NCI-H2196 treated with DMSO at 0.1 percent for 48 hours (cell line): Measurements from ENCODE around the gene OR5A1.
"Not testable (repeated sequence)": the region's sequence is repeated elsewhere in the genome, so short reads cannot be mapped to it uniquely, and the experiment has no call there.

ENCODE experiments used
- DNase-seq: peaks from one replicate; lab custom pipeline; 2025; ENCODE audit not compliant: unreplicated experiment; lab: John Stamatoyannopoulos, UW

Gene OR5A1

DNA sequence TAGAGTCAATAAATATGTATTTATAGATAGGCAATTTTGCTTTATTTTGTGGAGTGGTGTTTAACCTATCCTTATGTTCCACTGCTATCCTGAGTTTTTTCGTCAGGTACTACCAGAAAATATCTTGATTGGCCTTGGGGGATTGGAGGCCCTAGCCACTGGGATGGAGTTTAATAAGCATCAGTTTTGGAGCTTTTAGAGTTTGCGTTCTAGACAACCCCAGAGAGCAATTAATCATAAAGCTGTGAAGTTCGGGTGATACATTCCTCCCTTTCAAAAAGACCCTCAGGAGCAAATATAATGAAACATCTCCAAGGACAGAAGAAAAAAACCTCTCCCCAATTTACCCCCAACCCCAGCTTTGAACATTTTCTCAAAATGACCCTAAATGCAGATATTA lies at the start of gene OR5A1:
Gene OR5A1, plus strand, starts transcription at position 301 of the 400 bp plus-strand sequence. CDS start 6,700 bp downstream, outside the sequence.
- no peak for DNase-seq

DNA sequence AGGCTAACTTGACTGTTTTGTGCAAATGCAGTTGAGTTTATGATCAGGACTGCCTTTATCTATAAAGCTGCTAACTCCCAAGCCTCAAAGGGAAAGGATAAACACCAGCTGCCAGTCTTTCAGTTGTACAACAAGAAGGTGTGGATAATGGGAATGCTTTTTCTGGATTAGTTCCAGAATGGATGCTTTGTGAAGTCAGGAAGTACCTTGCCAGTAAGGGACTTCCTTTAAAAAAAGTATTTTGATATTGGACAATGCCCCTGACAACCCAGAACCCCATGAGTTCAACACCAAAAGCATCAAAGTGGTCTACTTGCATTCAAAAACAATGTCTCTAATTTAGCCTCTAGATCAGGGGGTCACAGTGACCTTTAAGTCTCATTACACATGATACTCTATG lies 42.1 kb upstream of the OR5A1 start:
- no peak for DNase-seq

DNA sequence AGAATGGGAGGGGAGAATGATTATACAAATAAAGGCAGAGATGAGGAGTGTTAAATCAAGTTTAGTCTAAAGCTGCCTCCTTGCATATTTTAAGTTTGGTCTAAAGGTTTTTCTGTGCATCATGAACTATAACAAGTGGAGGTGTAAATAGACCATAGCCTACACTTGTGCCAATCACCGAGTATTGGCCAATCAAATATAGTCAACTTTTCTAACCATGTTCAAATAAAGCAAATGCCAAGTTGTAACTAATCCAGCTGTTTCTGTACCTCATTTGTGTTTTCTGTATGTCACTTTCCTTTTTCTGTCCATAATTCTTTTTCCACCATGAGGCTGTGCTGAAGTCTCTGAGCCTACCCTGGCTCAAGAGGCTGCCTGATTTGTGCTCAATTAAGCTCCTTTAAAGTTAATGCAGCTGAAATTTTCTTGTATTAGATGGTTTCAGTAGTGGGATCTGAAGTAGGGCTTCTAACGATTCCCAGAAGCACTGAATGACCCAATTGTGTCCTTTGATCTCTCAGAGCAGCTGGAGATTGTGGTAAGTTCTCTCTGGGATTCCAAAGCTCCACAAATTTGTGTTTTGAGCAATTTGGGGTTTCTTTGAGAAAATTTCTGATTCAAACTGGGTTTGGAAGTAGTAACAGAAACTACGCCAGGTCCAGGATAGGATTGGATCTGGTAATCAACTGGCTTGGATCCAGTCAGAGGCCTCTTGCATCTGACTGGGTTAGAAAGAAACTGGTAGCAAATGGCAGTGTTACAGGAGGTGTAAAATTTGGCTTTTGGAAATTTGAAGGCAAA lies 35.6 kb upstream of the OR5A1 start:
- DNase-seq = no peak

DNA sequence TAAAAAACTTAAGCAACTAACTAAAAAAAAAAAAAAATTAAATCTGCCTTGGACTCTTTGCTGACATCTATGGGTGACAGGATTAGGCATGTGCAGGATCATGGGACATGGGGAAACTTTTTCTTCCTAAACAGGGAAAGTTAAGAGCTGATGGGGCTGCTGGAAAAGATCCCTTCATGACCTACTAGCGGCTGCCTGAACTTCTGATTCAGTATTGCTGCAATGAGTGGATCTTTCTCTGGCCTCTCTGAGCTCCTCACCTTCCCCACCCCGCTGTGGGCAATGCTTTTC lies 35.1 kb upstream of the OR5A1 start:
- no peak for DNase-seq

DNA sequence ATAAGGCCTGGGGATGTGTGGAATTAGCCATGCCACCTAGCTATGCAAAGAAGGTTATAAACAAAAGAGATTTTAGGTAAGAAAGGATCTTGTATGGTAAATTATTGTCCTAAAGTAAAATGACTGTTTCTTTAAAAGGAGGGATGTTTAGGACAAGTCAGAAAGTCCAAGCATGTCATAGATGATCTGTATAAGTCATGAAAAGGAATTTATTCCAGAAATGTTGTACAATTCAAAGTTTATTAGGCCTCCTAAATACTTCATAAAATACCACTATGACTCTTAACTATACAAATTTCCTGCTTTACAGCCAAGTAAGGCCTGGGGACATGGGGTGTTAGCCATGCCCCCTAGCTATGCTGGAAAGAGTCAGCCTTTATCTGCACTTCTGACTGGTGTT lies 32.7 kb upstream of the OR5A1 start:
- DNase-seq = no peak

DNA sequence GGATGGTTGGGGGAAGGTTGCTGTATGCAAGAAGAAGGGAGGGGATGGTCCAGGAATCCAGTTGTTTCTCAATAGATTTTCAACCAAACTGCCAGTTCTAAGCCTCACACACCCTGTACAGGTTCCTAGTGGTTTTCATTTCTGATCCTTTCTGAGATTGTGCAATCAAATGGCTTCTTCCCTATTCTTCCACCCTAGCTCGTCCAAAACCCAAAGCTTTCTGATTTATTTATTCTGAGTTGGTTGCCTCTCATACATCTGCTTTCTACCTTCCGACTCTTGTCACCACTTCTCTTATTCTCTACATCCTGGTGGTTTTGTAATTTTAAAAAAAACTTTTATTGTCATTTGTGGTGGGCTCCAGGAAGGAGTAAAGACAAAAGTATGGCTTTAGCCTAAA lies 22.6 kb upstream of the OR5A1 start:
- no peak for DNase-seq

DNA sequence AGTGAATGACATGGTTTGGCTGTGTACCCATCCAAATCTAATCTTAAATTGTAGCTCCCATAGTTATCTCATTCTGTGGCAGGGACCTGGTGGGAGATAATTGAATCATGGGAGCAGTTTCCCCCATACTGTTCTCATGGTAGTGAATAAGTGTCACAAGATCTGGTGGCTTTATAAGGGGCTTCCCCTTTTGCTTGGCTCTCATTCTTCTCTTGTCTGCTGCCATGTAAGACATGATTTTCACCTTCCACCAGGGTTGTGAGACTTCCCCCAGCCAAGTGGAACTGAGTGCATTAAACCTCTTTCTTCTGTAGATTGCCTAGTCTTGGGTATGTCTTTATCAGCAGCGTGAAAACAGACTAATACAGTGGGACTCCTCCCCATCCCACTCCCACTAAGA lies 21.2 kb upstream of the OR5A1 start:
- no peak for DNase-seq

DNA sequence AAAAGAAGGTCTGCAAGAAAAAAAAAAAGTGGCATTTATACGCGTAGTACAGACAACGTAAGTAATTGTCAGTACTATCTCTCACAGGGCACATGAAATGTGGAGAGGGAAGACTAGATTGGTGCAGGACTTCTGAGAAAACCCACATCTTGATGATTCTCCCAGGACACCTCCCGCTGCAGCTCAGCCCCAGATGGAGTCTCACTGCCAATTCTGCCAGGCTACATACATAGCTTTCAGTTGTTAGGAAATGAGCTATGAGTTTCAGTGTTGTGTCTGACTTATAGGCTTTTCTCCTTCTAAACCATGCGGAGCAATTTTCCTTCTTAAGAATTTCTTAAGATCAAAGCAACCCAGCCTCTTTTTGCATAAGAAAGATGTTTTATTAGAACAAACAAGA lies 19.7 kb upstream of the OR5A1 start:
- no peak for DNase-seq

DNA sequence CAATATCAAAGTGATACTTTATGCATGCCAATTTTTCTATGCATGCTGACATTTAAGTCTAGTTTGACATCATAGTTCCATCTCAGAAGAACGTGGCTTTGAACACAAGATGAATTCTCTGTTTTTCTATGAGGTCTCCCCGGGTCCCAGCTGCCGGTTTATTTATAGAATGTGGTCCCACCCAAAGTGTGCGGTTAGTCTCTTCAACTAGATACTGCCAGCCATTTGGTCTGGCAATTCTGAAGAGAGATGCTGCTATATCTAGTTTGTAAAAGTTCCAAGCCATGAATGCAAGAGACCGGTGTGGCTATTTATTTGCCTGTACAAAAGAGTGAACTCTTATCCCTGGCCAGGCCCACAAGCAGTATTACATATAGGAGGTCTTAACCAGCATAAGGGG lies 19.2 kb upstream of the OR5A1 start:
- no peak for DNase-seq

DNA sequence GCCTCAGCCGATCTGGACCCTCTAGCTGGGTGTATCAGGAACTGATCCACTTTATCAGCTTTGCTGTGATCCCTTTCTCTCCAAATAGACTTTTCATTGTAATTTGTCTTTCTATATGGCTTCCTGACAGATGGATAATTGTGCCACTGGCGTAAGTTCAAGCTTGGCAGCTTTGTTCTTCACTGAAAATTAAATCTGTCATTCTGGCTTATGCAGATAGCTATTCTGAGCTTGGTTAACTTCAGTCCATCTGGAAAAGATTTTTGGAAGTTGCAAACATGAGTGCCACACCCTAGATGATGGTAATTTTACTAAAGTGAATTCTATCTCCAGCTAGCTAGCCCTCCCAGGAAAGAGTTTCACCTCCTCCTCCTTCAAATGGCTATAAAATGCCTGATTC lies 18.1 kb upstream of the OR5A1 start:
- no peak for DNase-seq

DNA sequence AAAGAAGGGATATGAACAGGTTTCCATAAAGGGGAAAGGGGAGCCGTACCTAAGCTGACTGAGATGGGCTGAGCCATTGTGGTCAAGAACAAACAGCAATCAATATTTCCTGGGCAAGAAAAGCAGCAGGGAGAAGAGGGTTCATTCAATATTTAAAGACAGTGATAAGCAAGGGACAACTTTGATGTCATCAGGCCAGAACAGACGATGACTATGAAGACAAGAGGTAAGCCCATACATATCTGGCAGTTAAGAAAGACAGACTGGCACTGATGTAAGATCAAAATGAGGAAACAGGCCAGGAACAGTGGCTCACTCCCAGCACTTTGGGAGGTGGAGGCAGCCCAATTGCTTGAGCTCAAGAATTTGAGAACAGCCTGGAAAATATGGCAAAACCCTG lies 12.4 kb upstream of the OR5A1 start:
- no peak for DNase-seq

DNA sequence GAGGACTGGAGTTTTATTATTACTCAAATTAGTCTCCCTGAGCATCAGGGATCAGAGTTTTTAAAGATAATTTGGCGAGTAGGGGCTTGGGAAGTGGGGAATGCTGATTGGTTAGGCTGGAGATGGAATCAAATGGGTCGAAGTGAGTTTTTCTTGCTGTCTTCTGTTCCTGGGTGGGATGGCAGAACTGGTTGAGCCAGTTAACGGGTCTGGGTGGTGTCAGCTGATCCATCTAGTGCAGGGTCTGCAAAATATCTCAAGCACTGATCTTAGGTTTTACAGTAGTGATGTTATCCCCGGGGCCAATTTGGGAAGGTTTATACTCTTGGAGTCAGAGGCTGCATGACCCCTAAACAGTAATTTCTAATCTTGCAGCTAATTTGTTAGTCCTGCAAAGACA lies 11.1 kb upstream of the OR5A1 start:
- no peak for DNase-seq

DNA sequence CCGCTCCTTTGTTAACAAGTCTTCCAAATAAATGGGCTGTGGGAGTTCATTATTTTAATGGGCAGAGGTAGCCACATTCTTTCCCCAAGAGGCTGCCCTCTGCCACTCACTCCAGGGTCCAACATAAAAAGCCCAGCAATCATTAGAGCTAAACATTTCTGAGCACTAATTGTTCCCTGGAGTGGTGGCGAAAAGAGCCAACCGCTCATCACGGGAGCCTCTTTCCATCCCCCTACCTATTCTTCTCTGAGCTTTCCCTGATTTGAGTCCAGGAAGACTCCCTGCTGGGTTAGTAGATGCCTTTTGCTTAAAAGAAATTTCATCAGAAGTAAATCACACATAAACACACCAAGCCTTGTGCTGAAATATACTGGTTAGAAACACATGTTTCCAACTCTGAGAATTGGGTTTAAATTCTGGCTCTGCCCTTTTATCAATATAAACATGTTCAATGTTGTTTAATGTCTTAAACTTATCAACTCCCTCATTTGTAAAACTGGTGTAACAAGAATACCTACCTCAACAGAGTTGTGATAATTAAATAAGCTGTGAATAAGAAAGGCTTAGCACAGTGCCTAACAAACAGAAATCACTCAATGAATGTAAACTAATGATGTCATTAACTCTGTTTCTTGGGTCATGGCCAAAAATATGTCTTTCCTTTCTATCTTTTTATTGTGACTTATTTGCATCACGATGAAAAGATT lies 9.8 kb upstream of the OR5A1 start, which contains the start of gene OR5A2:
Gene OR5A2, minus strand, starts transcription at position 53 of the 707 bp plus-strand sequence. CDS start 3,460 bp downstream, outside the sequence.
- no peak for DNase-seq

DNA sequence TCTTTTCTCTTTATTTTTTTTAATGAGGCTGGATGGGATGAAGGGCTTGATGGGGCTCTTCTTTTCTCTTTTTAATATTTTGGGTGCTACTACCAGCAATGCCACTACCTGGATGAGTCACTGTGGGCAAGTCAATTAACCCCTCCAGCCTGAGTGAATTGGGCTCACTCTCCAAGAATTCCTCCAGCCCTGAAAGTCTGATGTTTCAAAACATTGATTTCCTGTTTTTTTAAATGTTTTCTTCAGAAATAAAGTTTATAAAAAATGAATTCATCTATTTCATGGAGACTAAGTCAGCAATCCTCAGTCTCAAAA lies 9.2 kb upstream of the OR5A1 start:
- no peak for DNase-seq

DNA sequence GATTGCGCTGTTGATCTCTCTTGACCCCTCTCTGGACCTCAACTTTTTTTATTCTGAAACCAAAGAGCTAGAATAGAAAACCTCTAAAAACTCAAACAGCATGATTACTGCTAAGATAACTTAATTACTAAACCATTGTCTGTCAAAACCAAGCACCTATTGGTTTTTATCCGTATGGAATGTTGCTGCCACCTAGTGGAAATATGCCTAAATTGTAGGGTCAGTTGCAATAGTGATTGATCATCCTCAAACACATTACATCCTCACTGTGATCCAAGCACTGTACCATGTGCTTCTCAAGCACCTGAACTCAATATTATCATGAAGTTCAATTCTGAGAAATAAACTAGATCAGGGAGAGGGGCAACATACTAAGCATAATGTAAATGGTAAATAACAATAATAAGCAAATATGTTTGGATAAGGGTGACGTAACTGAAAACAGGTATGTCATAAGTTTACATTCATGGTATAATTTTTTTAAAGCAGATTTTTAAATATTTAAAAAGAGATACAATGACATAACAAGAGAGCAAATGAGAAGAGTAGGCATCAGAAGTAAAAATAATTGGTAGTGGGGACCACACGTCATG lies 6.2 kb upstream of the OR5A1 start:
- peak; percentile 6 for DNase-seq

DNA sequence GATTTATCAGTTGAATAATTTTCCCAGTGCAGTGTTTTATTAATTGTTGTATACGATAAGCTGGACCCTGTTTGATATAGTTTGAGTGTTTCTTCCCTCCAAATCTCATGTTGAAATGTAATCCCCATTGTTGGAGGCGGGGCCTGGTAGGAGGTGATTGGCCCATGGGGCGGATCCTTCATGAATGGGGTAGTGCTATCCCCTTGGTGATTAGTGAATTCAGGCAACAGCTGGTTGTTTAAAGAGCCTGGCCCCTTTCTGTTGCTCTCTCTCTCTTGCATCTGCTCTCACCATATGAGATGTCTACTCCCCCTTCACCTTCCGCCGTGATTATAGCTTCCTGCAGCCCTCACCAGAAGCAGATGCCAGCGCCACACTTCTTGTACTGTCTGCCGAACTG lies 1.5 kb downstream of the OR5A1 start:
- DNase-seq = no peak

DNA sequence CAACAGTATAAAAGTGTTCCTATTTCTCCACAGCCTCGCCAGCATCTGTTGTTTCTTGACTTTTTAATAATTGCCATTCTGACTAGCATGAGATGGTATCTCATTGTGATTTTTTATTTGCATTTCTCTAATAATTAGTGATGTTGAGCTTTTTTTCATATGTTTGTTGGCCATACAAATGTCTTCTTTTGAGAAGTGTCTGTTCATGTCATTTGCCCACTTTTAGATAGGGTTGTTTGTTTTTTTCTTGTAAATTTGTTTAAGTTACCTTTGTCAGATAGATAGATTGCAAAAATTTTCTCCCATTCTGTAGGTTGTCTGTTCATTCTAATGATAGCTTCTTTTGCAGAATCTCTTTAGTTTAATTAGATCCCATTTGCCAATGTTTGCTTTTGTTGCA lies 9.4 kb downstream of the OR5A1 start:
- DNase-seq = not testable (repeated sequence)

DNA sequence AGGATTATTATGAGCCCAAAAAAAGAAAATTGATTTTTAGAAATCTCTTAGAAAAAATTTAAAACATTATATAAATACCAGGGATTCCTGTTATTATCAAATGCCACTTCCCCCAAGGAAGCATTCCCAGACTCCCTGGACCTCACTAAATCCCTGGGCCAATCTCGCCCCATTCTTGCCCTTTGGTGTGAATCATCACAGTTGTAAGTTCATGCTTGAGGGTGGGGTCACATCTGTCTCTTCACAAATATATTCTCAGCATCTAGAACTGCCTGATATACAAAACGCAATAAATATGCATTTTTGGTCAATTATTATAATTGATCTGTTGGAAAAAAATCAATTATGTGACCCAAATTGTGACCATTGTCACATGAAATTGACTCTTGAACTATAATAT lies 12.2 kb downstream of the OR5A1 start:
- DNase-seq = no peak

DNA sequence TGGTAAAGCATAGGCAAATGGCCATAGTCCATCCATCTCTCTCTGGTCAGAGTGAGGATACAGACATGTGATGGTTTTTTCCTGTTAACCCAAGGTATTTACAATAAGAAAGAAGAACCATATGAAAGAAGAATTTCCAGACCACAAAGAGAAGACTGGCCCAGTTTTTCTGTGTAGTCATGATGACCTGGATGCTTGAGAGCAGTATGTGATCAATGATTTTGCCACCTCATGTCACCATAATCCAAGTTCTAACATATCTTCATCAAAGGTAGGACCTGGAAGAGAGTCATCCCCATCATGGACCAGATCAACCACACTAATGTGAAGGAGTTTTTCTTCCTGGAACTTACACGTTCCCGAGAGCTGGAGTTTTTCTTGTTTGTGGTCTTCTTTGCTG lies 20.4 kb downstream of the OR5A1 start, which contains the start of gene OR4D6:
Gene OR4D6, plus strand, starts transcription at position 301 of the 400 bp plus-strand sequence. Its CDS starts 0 bp downstream, at position 301.
- no peak for DNase-seq

DNA sequence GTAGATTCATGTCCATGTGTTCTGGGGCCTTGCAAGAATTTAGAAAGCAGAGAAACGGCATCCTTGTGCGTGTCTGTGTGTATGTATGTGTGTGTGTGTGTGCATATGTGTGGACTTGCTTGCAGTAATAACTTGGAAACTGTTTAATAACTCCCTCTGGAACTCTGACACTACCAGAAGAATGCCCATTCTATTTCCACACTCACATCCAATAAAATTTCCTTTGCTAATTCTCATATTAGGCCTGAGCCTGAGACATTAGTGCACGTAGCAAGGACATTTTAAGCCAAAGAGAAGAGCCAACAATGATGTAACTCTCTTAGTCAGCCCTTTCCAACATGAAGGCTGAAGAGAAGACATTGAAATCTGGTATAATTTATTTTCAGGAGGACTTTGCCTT lies 23.6 kb downstream of the OR5A1 start:
- no peak for DNase-seq

DNA sequence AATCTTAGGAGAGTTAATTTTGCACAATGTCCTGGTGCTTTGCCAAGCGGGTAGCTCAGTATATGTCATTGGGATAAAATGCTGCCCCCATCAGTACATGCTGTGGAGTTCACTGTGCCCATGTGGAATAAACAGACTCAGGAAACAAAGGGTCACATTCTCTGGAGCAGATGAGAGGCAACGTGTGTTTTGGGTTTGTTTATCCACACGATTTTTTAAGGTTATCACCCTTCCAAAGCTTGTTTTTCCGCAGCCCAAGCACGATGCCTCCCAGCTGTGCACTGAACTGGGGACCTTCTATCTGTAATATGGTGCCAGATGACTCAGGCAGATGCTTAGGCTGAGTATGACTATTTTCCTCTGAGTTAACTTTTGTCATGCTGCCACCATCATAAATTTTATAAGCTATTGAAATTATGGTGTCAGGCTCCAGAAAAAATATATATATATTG lies 26.9 kb downstream of the OR5A1 start:
- no peak for DNase-seq

DNA sequence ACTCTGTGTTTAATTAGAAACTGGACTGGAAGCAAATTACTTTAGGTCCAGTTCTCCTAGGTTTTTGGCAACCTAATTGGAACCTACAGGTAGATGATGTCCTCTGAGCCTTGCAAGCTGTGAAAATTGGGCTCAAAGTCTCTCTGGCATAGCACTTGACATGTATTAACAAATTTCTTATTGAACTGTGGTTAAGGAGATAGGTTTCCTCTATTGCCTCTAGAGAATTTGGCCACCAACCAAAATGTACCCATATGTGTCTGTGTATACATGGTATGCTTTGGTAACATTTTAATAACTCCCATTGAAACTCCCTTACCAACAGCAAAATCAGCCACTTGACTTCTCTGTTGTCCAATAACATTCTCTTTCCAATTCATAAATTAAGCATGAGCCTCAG lies 36.7 kb downstream of the OR5A1 start, which contains the start of gene OR4D10:
Gene OR4D10, plus strand, starts transcription at position 301 of the 400 bp plus-strand sequence. CDS start 4,115 bp downstream, outside the sequence.
- DNase-seq = no peak
